BLaER1 treated with 17β-estradiol and CSF1 and Interleukin-3, amounts not matched to agents 10 nM and 100 nM (cell line): ENCODE data around the gene TMEM203.

Experiments
- H3K27ac ChIP-seq, 11 experiments: shearing (Covaris generic); formaldehyde crosslinking; 2 replicates each; pipeline ENCODE4 v1.8.1; 2022
- H3K27me3 ChIP-seq, 11 experiments: shearing (Covaris generic); formaldehyde crosslinking; 2 replicates each; pipeline ENCODE4 v1.8.1; 2022
- H3K36me3 ChIP-seq, 11 experiments: shearing (Covaris generic); formaldehyde crosslinking; 2 replicates each; pipeline ENCODE4 v1.8.1; 2022
- H3K4me1 ChIP-seq, 10 experiments: shearing (Covaris generic); formaldehyde crosslinking; 2 replicates each; pipeline ENCODE4 v1.8.1; 2022
- H3K4me2 ChIP-seq, 11 experiments: shearing (Covaris generic); formaldehyde crosslinking; 2 replicates each; pipeline ENCODE4 v1.8.1; 2022
- H3K4me3 ChIP-seq, 10 experiments: shearing (Covaris generic); formaldehyde crosslinking; 2 replicates each; pipeline ENCODE4 v1.8.1; 2022
- H3K9ac ChIP-seq, 11 experiments: shearing (Covaris generic); formaldehyde crosslinking; 2 replicates each; pipeline ENCODE4 v1.8.1; 2022
- H3K9me3 ChIP-seq, 11 experiments: shearing (Covaris generic); formaldehyde crosslinking; replicated peaks in 1 of 11; 2 replicates each; pipeline ENCODE4 v1.8.1; 2022
- H4K20me1 ChIP-seq, 11 experiments: shearing (Covaris generic); formaldehyde crosslinking; 2 replicates each; pipeline ENCODE4 v1.8.1; 2022
- Cebpa-rat ChIP-seq, 11 experiments: shearing (Covaris generic); IDR thresholded peaks; 2 replicates each; pipeline ENCODE4 v1.8.1; 2022

Gene TMEM203

DNA sequence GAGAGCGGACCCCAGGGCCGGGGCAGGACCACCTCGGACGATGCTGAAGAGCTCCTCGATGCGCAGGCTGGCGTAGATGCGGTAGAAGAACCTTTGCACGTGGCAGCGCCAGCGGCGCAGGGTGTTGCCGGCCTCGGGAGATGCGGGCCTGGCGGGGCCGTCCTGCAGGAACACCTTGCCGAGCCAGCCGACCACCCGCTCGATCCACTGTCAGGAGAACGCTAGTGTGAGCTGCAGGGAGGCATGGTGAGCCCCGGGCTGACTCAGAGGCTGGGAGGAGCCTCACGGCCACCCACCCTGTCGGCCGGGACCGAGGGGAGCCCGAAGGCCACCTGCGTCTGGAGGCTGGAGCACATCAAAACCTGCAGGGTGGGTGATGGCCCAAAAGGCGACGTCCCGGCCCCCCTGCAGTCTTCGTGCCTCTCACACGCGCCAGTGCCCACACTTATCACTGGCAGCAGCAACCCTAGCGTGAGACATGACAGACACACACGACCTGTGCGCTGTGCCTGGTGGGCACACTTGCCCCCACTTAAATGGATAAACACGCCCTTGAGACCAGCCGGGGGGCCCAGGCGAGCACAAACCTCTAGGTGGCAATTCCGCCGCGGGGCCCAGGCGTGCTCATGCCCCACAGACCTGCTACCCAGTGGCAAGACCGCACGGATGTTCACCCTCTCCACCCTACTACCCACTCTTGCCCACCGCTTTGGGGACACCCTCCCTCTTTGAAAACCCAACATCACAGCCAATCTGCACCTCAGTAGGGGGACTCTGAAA is 20.4 kb downstream of the TMEM203 start:
- H4K20me1 ChIP-seq = peaks cover 10 to 91% (median 54%) of the 10 kb centered on the region in 11 experiments; a peak in 21 of 22 replicates
- H3K4me3 ChIP-seq = no peak overlapping the region
- H3K36me3 ChIP-seq = peaks cover 66 to 81% (median 77%) of the 10 kb centered on the region in 11 experiments
- 0 out of 22 replicates have a peak overlapping the region, but pooled peaks of 1 of the 11 experiments have one; percentile 100 for H3K4me2 ChIP-seq
- peaks cover 29 to 36% (median 31%) of the 10 kb centered on the region in 10 experiments for H3K4me1 ChIP-seq
- H3K9ac ChIP-seq = peak overlapping the region in 4 of 11 experiments; percentile 10 to 29 (median 16); a peak in 2 of 22 replicates
- no peaks in the 10 kb centered on the region for H3K9me3 ChIP-seq
- H3K27me3 ChIP-seq = no peaks in the 10 kb centered on the region
- no peak overlapping the region for H3K27ac ChIP-seq
- no peak for TF ChIP-seq Cebpa-rat (IDR thresholded peaks at IDR 0.05)

DNA sequence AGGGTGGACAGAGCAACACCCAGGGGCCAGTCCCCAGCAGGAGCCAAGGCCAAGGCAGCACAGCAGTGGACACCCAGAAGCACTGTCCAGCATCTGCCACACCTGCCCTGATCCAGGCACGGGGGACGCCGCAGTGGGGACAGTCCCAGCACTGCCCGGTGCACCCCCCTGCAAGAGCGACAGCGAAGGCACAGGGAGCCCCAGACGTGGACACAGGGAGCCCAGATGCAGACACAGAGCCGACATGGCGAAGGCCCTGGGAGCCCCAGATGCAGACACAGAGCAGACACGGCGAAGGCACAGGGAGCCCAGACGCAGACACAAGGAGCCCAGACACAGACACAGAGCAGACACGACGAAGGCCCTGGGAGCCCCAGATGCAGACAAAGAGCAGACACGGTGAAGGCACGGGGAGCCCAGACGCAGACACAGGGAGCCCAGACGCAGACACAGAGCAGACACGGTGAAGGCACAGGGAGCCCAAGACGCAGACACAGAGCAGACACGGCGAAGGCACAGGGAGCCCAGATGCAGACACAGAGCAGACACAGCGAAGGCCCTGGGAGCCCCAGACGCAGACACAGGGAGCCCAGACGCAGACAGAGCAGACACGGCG is 21.4 kb downstream of the TMEM203 start:
- Histone ChIP-seq H3K9me3 (no peaks in the 10 kb centered on the region), H3K27ac (no peak overlapping the region), H3K4me3 (no peak overlapping the region), H3K27me3 (no peaks in the 10 kb centered on the region), H3K4me1 (peaks cover 20 to 31% (median 25%) of the 10 kb centered on the region in 10 experiments), H3K4me2 (no peak overlapping the region), H4K20me1 (peaks cover 0 to 91% (median 45%) of the 10 kb centered on the region in 11 experiments; a peak in 20 of 22 replicates), H3K36me3 (peaks cover 68 to 86% (median 82%) of the 10 kb centered on the region in 11 experiments), H3K9ac (no peak overlapping the region)
- no peak for TF ChIP-seq Cebpa-rat (IDR thresholded peaks at IDR 0.05)

DNA sequence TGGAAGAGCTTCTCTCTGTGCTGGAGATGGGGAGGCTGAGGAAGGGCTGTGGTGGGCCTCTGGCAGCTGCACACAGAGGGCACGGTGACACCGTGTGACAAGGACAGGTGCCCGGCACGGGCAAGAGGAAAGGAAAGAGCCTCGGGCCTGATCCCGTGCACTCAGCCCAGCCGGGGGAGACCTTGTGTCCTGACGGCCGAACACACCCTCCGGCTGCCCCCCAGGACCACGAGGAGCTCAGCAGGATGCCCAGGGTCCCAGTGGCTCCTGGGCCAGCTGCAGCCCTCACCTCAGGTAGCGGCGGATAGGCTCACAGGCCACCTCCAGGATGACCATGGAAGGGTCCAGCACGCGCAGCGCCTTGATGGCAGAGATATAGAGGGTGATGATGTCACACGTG is 22.6 kb downstream of the TMEM203 start:
- no peak for TF ChIP-seq Cebpa-rat (IDR thresholded peaks at IDR 0.05)
- peaks cover 22 to 43% (median 34%) of the 10 kb centered on the region in 10 experiments for H3K4me1 ChIP-seq
- H3K9ac ChIP-seq = no peak overlapping the region; a peak in 2 of 22 replicates
- H3K36me3 ChIP-seq = peaks cover 78 to 98% (median 89%) of the 10 kb centered on the region in 11 experiments
- H4K20me1 ChIP-seq = peaks cover 0 to 94% (median 38%) of the 10 kb centered on the region in 11 experiments; a peak in 17 of 22 replicates
- no peaks in the 10 kb centered on the region for H3K27me3 ChIP-seq
- no peak overlapping the region for H3K27ac ChIP-seq
- H3K4me3 ChIP-seq = no peak overlapping the region
- no peaks in the 10 kb centered on the region for H3K9me3 ChIP-seq
- H3K4me2 ChIP-seq = no peak overlapping the region

DNA sequence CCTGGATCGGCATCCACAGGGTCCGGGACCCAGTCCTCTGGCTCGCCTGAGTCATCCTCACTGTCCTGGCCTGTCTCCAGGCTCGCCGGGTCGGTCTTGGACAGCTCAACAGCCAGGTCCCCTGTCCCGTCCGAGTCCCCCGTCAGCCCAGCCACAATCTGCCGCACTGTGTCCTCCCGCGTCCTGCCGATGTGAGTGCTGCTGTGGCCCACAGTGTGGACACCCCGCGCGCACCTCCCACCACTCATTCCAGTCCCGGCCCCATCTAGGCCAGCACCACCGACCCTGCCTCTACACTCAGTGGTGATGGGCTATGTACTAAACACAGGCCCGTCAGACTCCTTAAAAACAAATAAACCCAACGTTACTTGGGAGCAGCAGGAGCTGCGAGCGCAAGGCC is 23.8 kb downstream of the TMEM203 start:
- no peak overlapping the region for H3K9ac ChIP-seq
- no peaks in the 10 kb centered on the region for H3K9me3 ChIP-seq
- H3K27ac ChIP-seq = no peak overlapping the region
- peaks cover 80 to 100% (median 95%) of the 10 kb centered on the region in 11 experiments for H3K36me3 ChIP-seq
- no peak overlapping the region for H3K4me3 ChIP-seq
- no peaks in the 10 kb centered on the region for H3K27me3 ChIP-seq
- peaks cover 0 to 87% (median 31%) of the 10 kb centered on the region in 11 experiments; a peak in 18 of 22 replicates for H4K20me1 ChIP-seq
- no peak for TF ChIP-seq Cebpa-rat (IDR thresholded peaks at IDR 0.05)
- no peak overlapping the region for H3K4me2 ChIP-seq
- peaks cover 13 to 36% (median 23%) of the 10 kb centered on the region in 10 experiments for H3K4me1 ChIP-seq

DNA sequence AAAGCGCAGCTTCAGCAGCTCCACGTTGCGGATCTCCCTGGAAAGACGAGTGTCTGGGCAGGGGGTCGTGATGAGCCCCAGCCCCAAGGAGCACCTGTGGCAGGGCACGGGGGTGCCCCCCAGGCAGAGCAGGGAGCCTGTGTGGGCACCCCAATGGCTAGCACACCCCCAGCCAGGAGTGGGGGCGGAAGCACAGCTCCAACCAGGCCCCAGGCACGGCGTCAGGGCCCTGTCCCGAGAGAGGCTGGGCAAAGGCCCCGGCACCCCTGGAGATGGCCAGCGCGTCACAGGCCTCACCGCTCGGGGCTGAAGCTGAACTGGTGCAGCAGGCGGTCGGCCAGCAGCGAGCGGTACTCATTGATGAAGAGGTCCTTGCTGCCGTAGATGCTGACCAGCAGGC is 25.0 kb downstream of the TMEM203 start:
- H3K4me2 ChIP-seq = no peak overlapping the region
- peaks cover 69 to 88% (median 84%) of the 10 kb centered on the region in 11 experiments for H3K36me3 ChIP-seq
- H3K27ac ChIP-seq = no peak overlapping the region
- H3K9me3 ChIP-seq = no peaks in the 10 kb centered on the region
- no peak overlapping the region for H3K4me3 ChIP-seq
- H3K4me1 ChIP-seq = peaks cover 14 to 28% (median 19%) of the 10 kb centered on the region in 10 experiments
- H3K27me3 ChIP-seq = peaks cover 0 to 4% (median 0%) of the 10 kb centered on the region in 11 experiments; a peak in 4 of 22 replicates
- TF ChIP-seq Cebpa-rat (IDR thresholded peaks at IDR 0.05) = no peak
- H4K20me1 ChIP-seq = peaks cover 0 to 87% (median 30%) of the 10 kb centered on the region in 11 experiments; a peak in 18 of 22 replicates
- no peak overlapping the region for H3K9ac ChIP-seq

DNA sequence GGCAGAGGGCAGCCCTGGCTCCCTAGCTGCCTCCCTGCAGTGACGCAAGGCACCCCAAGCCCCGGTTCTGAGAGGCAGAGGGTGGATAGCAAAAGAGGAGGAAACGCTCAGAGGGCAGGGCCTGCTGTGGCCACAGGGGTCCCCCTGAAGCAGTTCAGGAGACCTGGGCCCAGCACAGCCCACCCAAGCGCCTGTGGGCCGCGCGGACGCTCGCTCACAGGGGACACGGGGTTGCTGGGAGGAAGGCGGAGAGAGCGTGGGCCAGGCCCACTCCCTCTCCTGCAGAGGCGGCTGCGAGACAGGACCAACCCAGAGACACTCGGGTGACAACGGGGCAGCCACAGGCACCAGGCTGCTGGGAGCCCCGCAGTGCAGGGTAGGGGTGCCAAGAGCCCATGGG is 25.7 kb downstream of the TMEM203 start:
- peaks cover 62 to 81% (median 77%) of the 10 kb centered on the region in 11 experiments for H3K36me3 ChIP-seq
- H3K27ac ChIP-seq = no peak overlapping the region
- TF ChIP-seq Cebpa-rat (IDR thresholded peaks at IDR 0.05) = no peak
- H3K4me2 ChIP-seq = no peak overlapping the region
- no peaks in the 10 kb centered on the region for H3K9me3 ChIP-seq
- H3K9ac ChIP-seq = no peak overlapping the region
- H4K20me1 ChIP-seq = peaks cover 0 to 85% (median 30%) of the 10 kb centered on the region in 11 experiments; a peak in 18 of 22 replicates
- peaks cover 0 to 11% (median 0%) of the 10 kb centered on the region in 11 experiments; a peak in 5 of 22 replicates for H3K27me3 ChIP-seq
- H3K4me1 ChIP-seq = peaks cover 18 to 33% (median 26%) of the 10 kb centered on the region in 10 experiments
- no peak overlapping the region for H3K4me3 ChIP-seq

DNA sequence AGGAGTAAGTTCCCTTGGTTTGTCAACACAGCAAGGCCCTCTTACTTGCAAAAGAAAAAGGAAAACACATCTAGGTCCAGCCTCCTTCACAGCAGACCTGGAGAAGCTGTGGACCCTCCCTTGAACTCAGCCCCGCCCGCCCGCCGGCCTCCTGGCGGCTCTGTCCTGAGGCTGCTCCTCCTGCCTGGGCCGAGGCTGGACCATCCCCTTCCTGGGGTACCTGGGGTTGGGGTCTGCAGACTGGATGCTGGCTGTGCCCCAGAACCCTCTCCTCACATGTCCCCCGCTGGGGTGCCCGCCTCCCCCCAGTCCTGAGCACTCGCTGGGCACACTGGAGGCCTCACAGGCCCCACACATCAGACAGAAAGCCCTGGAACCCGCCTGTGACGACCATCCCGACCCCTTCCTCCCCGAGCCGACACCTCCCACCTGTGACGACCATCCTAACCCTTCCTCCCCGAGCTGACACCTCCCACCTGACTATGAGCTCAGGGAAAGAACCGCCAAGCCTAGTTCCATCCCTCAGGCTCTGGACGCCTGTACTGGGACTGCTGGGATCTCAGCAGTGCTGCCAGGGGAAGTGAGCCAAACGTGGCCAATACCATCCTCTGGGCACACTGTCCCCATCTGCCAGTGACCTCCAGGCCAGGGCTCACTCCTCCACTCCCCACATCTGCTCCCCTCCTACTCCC is 26.4 kb downstream of the TMEM203 start:
- no peak for TF ChIP-seq Cebpa-rat (IDR thresholded peaks at IDR 0.05)

DNA sequence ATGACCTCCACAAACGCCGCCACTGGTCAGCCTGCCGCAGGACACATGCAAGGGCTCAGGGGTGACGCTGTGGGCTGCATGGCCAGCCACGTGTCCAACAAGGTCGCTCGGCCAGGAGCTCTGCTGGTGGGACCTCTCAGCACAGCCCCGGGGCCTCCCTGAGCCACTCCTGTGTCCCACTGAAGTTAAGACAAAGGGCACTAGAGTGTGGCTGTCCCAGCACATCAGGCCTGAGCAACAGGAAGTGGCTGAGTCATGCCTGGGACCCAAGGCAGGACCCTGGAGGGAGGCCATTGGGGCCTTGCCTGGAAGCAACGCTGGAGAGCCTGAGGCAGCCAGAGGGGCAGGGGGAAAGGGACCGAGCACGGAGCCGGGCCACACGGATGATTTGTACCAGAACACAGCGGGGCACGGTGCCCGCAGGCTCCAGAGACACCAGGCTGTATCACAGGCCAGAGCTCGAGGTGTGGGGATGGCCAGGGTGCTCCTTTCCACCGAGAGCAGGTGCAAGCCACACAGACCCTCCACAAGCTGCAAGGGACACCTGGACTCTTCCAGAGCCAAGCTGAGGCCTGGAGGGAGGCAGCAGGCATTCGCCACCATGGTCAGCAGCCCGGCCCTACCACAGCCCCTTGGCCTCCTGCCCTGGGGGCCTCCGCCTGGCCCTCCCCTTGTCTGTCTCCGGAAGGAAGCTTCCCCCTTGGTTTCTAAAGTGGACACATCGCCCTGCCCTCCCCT is 27.1 kb downstream of the TMEM203 start:
- Histone ChIP-seq H3K4me2 (peak overlapping the region in 7 of 11 experiments; percentile 16 to 80 (median 64); a peak in 12 of 22 replicates), H3K9me3 (no peaks in the 10 kb centered on the region), H3K27ac (peak overlapping the region in 8 of 11 experiments; percentile 22 to 68 (median 46); a peak in 13 of 22 replicates), H3K27me3 (peaks cover 0 to 22% (median 0%) of the 10 kb centered on the region in 11 experiments; a peak in 6 of 22 replicates), H3K4me1 (peaks cover 29 to 46% (median 39%) of the 10 kb centered on the region in 10 experiments), H3K4me3 (no peak overlapping the region), H3K9ac (peak overlapping the region in 9 of 11 experiments; percentile 14 to 69 (median 44); a peak in 13 of 22 replicates), H4K20me1 (peaks cover 0 to 83% (median 32%) of the 10 kb centered on the region in 11 experiments; a peak in 18 of 22 replicates), H3K36me3 (peaks cover 49 to 67% (median 63%) of the 10 kb centered on the region in 11 experiments)
- TF ChIP-seq Cebpa-rat (IDR thresholded peaks at IDR 0.05) = no peak

More for the DNA sequence above, 26.4 kb downstream of the TMEM203 start:
- Histone ChIP-seq H3K4me1 (peaks cover 22 to 38% (median 32%) of the 10 kb centered on the region in 10 experiments), H3K27ac (peak overlapping the region in 6 of 11 experiments; percentile 32 to 68 (median 54); a peak in 10 of 22 replicates), H3K4me3 (no peak overlapping the region), H3K27me3 (peaks cover 0 to 16% (median 0%) of the 10 kb centered on the region in 11 experiments; a peak in 6 of 22 replicates), H3K36me3 (peaks cover 56 to 74% (median 71%) of the 10 kb centered on the region in 11 experiments), H3K4me2 (peak overlapping the region in 5 of 11 experiments; percentile 58 to 80 (median 67); a peak in 11 of 22 replicates), H4K20me1 (peaks cover 0 to 83% (median 28%) of the 10 kb centered on the region in 11 experiments; a peak in 18 of 22 replicates), H3K9ac (peak overlapping the region in 8 of 11 experiments; percentile 14 to 69 (median 46); a peak in 11 of 22 replicates), H3K9me3 (no peaks in the 10 kb centered on the region)
